Colonic mucosa (tissue), 4 donors: ENCODE measurements around the gene APOL6. TPM values are rescaled to one million over a fixed set of nuclear protein-coding genes. Genes with fewer than 3 reads are reported as not detected.

ENCODE experiments used
- DNase-seq: peaks from one replicate; pipeline ENCODE4 v3.0.0-alpha.2; 2020
- H3K27ac ChIP-seq: fragments of 200-600 bp; one replicate; pipeline ENCODE4 v1.8.0; 2021
- H3K27me3 ChIP-seq: fragments of 200-600 bp; one replicate; pipeline ENCODE4 v1.8.0; 2021
- H3K36me3 ChIP-seq: fragments of 200-600 bp; one replicate; pipeline ENCODE4 v1.8.0; 2021
- H3K4me1 ChIP-seq: fragments of 200-600 bp; one replicate; pipeline ENCODE4 v1.8.0; 2021; ENCODE audit warnings: mild to moderate bottlenecking
- H3K4me3 ChIP-seq: fragments of 200-600 bp; one replicate; pipeline ENCODE4 v1.8.0; 2021
- H3K9ac ChIP-seq, 2 donors: one replicate each; pipeline ENCODE4 v1.7.0; 2013; ENCODE audit warnings: control low read depth in 2 of 2, low read depth in 2 of 2, low read length in 2 of 2
- H3K9me3 ChIP-seq: fragments of 200-600 bp; one replicate; pipeline ENCODE4 v1.8.0; 2021
- CTCF ChIP-seq: fragments of 200-600 bp; IDR thresholded peaks from one replicate; pipeline ENCODE4 v1.8.0; 2022; ENCODE audit warnings: antibody characterized with exemption, mild to moderate bottlenecking
- intact Hi-C: fragments of 100-400 bp; cut with DNase I; formaldehyde crosslinking; loops from one replicate; pipeline ENCODE4 v1.14.1; 2022
- total RNA-seq, 2 donors: library from RNA; stranded (reverse); fragmentation: NEBNext Ultra II Directional in 1 of 2; extraction: Animal tissue kit (Norgen Biotek cat#: 25700) in 1 of 2; gene quantifications; one replicate each; pipeline ENCODE4 v1.2.1, GENCODE V29; 2021
- donor health status: healthy.
- donor health status: DM: no; HTN: no; CAD: no.
- donor health status: DM: no; HTN: no; CAD: no.

APOL6 gene
- total RNA-seq, 2 donors from 2014 or later = 31.4 to 40.3 TPM

DNA sequence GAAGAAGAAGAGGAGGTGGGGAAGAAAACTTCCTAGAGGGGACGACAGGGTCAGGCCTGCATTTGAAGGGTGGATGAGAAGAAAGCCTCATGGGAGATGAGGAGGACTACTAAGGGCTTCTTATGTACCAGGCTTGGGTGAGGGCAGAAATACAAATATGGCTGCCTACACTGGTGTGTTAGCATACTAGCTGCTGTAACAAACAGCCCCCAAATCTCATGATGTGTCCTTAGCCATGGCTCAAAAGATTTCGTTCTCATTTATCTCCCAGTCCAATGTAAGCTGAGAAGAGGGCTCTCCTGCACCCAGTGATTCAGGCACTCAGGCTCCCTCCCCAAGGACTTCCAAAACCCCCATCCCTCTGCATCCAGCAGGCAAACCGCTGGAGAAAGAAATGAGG lies 19.5 kb upstream of the APOL6 start:
- Histone ChIP-seq H3K9ac (no peak overlapping the region), H3K4me1 (no peaks in the 10 kb centered on the region), H3K27me3 (no peaks in the 10 kb centered on the region), H3K27ac (peak overlapping the region; percentile 96), H3K36me3 (no peaks in the 10 kb centered on the region), H3K4me3 (no peak overlapping the region), H3K9me3 (no peaks in the 10 kb centered on the region)
- DNase-seq = no peak
- intact Hi-C loops = loop anchor here (5.0 to 10.0 kb wide), 3 partner anchors 294 to 494 kb away; no protein-coding TSS in a partner anchor
- TF ChIP-seq CTCF = no peak

DNA sequence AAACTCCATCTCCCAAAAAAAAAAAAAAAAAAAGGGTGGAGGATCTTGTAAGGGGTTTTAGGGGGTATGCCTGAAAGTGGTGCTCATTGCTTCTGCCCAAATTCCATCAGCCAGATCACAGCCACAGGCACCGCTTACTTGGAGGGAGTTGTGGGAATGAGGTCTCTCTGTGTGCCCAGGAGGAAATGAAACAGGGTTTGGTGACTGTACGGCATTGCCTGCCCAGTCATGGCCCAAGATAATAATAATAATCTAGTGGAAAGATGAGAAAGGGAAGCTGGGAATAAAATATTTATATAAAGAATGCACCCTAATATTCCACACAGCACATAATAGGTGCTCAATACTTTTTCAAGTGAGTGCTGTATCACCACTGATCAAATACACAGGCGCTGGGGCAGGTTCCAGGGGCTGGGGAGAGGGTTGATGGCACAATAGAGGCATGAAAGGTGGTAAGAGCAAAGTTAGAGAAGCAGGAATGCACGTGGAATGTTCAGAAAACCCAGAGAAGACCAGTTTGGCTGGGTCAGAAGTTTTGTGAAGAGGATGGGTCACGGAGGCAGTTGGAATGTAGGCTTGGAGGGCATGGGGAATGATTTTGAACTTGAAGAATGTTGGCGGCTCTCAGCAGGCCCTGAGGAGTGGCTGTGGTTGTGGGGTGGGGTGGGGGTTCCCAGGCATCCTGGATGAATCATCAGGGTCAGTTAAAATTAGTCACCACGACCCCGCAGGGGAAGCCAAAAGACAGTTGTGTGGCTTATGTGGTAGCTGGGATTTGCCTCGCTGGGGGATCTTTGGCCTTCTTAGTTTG lies 18.6 kb upstream of the APOL6 start:
- no peaks in the 10 kb centered on the region for H3K36me3 ChIP-seq
- no peak overlapping the region for H3K9ac ChIP-seq

GRCh38 chr22:35630387-35630793 lies 17.9 kb upstream of the APOL6 start:
- Histone ChIP-seq H3K9ac (no peak overlapping the region), H3K27ac (no peak overlapping the region), H3K4me3 (no peak overlapping the region), H3K27me3 (no peaks in the 10 kb centered on the region), H3K9me3 (no peaks in the 10 kb centered on the region), H3K36me3 (no peaks in the 10 kb centered on the region), H3K4me1 (no peaks in the 10 kb centered on the region)
- no peak for TF ChIP-seq CTCF
- intact Hi-C loops = loop anchor here (10.0 kb wide), 1 partner anchor 204 kb away; no protein-coding TSS in a partner anchor
- no peak for DNase-seq

More for the DNA sequence above, 18.6 kb upstream of the APOL6 start:
- Histone ChIP-seq H3K4me3 (no peak overlapping the region), H3K27me3 (no peaks in the 10 kb centered on the region), H3K9me3 (no peaks in the 10 kb centered on the region), H3K4me1 (no peaks in the 10 kb centered on the region), H3K27ac (peak overlapping the region; percentile 55)
- peak; percentile 44 for DNase-seq
- intact Hi-C loops = loop anchor here (5.0 to 10.0 kb wide), 4 partner anchors 205 to 493 kb away; no protein-coding TSS in a partner anchor
- no peak for TF ChIP-seq CTCF

DNA sequence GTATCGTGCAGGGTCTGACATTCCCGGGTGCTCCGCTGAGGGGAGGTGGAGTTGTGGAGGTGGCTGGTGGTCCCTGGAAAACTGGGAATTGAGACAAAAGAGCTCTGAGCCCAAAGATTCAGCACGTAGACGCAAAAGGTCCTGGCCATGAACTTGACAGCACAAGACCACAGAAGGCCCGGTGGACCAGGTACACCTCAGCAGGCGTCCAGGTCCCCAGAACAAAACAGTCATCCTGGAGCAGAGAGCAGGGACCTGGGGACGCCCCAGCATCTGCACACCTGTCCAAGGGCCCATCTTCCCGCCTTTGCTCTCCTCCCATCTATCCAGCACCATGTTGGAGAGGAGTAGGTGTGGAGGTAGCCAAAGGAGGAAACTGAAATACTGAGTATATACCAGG lies 17.4 kb upstream of the APOL6 start:
- no peaks in the 10 kb centered on the region for H3K9me3 ChIP-seq
- DNase-seq = no peak
- no peak overlapping the region for H3K9ac ChIP-seq
- no peak overlapping the region for H3K4me3 ChIP-seq
- H3K27ac ChIP-seq = no peak overlapping the region
- no peaks in the 10 kb centered on the region for H3K36me3 ChIP-seq
- intact Hi-C loops = loop anchor here (10.0 kb wide), 1 partner anchor 204 kb away; no protein-coding TSS in a partner anchor
- no peak for TF ChIP-seq CTCF
- no peaks in the 10 kb centered on the region for H3K4me1 ChIP-seq
- no peaks in the 10 kb centered on the region for H3K27me3 ChIP-seq

- no peak overlapping the region for H3K4me3 ChIP-seq
- no peak overlapping the region for H3K27ac ChIP-seq
- peak; percentile 70 for DNase-seq
- no peaks in the 10 kb centered on the region for H3K4me1 ChIP-seq
- no peaks in the 10 kb centered on the region for H3K36me3 ChIP-seq
- no peaks in the 10 kb centered on the region for H3K9me3 ChIP-seq
- peak; percentile 67 for TF ChIP-seq CTCF
- no peaks in the 10 kb centered on the region for H3K27me3 ChIP-seq
- intact Hi-C loops = loop anchor here (10.0 kb wide), 1 partner anchor 203 kb away; no protein-coding TSS in a partner anchor
- H3K9ac ChIP-seq = no peak overlapping the region
Measured at GRCh38 chr22:35631597-35631996, 16.6 kb upstream of the APOL6 start.
